H9 (cell line): ENCODE results near the gene DOCK9. TPM values are rescaled to one million over a fixed set of nuclear protein-coding genes. Genes with fewer than 3 reads are reported as not detected.

Source experiments
- DNase-seq: peaks from one replicate; pipeline ENCODE4 v3.0.0-alpha.2; 2017
- H2AFZ ChIP-seq: one replicate; pipeline ENCODE4 v1.6.1; 2013; ENCODE audit warnings: mild to moderate bottlenecking, low read length, control low read depth, moderate library complexity
- H2AK5ac ChIP-seq: 2 replicates; pipeline ENCODE4 v1.6.1; 2013; ENCODE audit warnings: low read length, control low read depth, mixed read lengths; ENCODE audit not compliant: insufficient read length
- H2BK120ac ChIP-seq: one replicate; pipeline ENCODE4 v1.6.1; 2013; ENCODE audit warnings: low read depth, mild to moderate bottlenecking, low read length, control low read depth, inconsistent platforms; ENCODE audit not compliant: poor library complexity, severe bottlenecking
- H2BK12ac ChIP-seq: 2 replicates; pipeline ENCODE4 v1.6.1; 2013; ENCODE audit warnings: low read length, control low read depth, mixed read lengths, low read depth; ENCODE audit not compliant: insufficient read length
- H2BK15ac ChIP-seq: 2 replicates; pipeline ENCODE4 v1.6.1; 2013; ENCODE audit warnings: low read depth, low read length, control low read depth
- H2BK20ac ChIP-seq: one replicate; pipeline ENCODE4 v1.6.1; 2013; ENCODE audit warnings: low read depth, mild to moderate bottlenecking, low read length, control low read depth, inconsistent platforms; ENCODE audit not compliant: poor library complexity, severe bottlenecking
- H2BK5ac ChIP-seq: 2 replicates; pipeline ENCODE4 v1.6.1; 2013; ENCODE audit warnings: low read length, control low read depth, mixed read lengths; ENCODE audit not compliant: insufficient read length
- H3K14ac ChIP-seq: 2 replicates; pipeline ENCODE4 v1.6.1; 2013; ENCODE audit warnings: low read length, control low read depth; ENCODE audit not compliant: insufficient read depth
- H3K18ac ChIP-seq: 2 replicates; pipeline ENCODE4 v1.6.1; 2013; ENCODE audit warnings: low read depth, mild to moderate bottlenecking, mixed read lengths, low read length, control low read depth; ENCODE audit not compliant: insufficient read length
- H3K23ac ChIP-seq: 2 replicates; pipeline ENCODE4 v1.6.1; 2013; ENCODE audit warnings: low read length, control low read depth, mixed read lengths, low read depth; ENCODE audit not compliant: insufficient read length
- H3K23me2 ChIP-seq: 2 replicates; pipeline ENCODE4 v1.6.1; 2013; ENCODE audit warnings: low read depth, mild to moderate bottlenecking, mixed read lengths, low read length, control low read depth; ENCODE audit not compliant: insufficient read length, poor library complexity, severe bottlenecking
- H3K27ac ChIP-seq: 2 replicates; pipeline ENCODE4 v1.5.1; 2013; ENCODE audit warnings: low read length, control low read depth, mixed read lengths, low read depth; ENCODE audit not compliant: insufficient read length
- H3K27me3 ChIP-seq: 2 replicates; pipeline ENCODE4 v1.6.1; 2013; ENCODE audit warnings: low read length, control low read depth, inconsistent platforms; ENCODE audit not compliant: insufficient read depth
- H3K4ac ChIP-seq: 2 replicates; pipeline ENCODE4 v1.6.1; 2013; ENCODE audit warnings: low read depth, mild to moderate bottlenecking, control low read depth, inconsistent platforms, low read length, moderate library complexity
- H3K4me1 ChIP-seq: 2 replicates; pipeline ENCODE4 v1.6.1; 2013; ENCODE audit warnings: low read length, control low read depth, inconsistent platforms; ENCODE audit not compliant: insufficient read depth
- H3K4me2 ChIP-seq: 2 replicates; pipeline ENCODE4 v1.6.1; 2013; ENCODE audit warnings: low read length, control low read depth, mixed read lengths; ENCODE audit not compliant: insufficient read length, insufficient read depth
- H3K56ac ChIP-seq: 2 replicates; pipeline ENCODE4 v1.6.1; 2013; ENCODE audit warnings: low read depth, mild to moderate bottlenecking, mixed read lengths, low read length, control low read depth; ENCODE audit not compliant: insufficient read length
- H3K79me1 ChIP-seq: 2 replicates; pipeline ENCODE4 v1.6.1; 2013; ENCODE audit warnings: low read depth, mild to moderate bottlenecking, moderate library complexity, low read length, control low read depth, inconsistent platforms; ENCODE audit not compliant: insufficient read depth, poor library complexity, severe bottlenecking
- H3K79me2 ChIP-seq: 2 replicates; pipeline ENCODE4 v1.6.1; 2013; ENCODE audit warnings: low read length, control low read depth, inconsistent platforms; ENCODE audit not compliant: insufficient read depth
- H3K9ac ChIP-seq: 2 replicates; pipeline ENCODE4 v1.6.1; 2013; ENCODE audit warnings: low read length, control low read depth, mixed read lengths; ENCODE audit not compliant: insufficient read length; ENCODE audit errors: extremely low read depth
- H3K9me3 ChIP-seq: one replicate; pipeline ENCODE4 v1.6.1; 2013; ENCODE audit warnings: low read depth, low read length, inconsistent platforms; ENCODE audit not compliant: control insufficient read depth
- H3T11ph ChIP-seq: one replicate; pipeline ENCODE4 v1.6.1; 2013; ENCODE audit warnings: mild to moderate bottlenecking, low read length, control low read depth, inconsistent platforms
- H4K20me1 ChIP-seq: one replicate; pipeline ENCODE4 v1.6.1; 2013; ENCODE audit not compliant: control insufficient read depth, insufficient read length, insufficient read depth
- H4K5ac ChIP-seq: 2 replicates; pipeline ENCODE4 v1.6.1; 2013; ENCODE audit warnings: low read depth, mild to moderate bottlenecking, mixed read lengths, low read length, control low read depth; ENCODE audit not compliant: insufficient read length
- H4K8ac ChIP-seq: replicated peaks from 2 replicates; pipeline ENCODE4 v1.6.1; 2013; ENCODE audit warnings: low read length, control low read depth, mixed read lengths, low read depth; ENCODE audit not compliant: insufficient read length
- H4K91ac ChIP-seq: 2 replicates; pipeline ENCODE4 v1.6.1; 2013; ENCODE audit warnings: low read depth, mild to moderate bottlenecking, moderate library complexity, mixed read lengths, low read length, control low read depth; ENCODE audit not compliant: insufficient read length
- H3K27ac Mint-ChIP-seq, 3 experiments: 2 replicates in 2 of 3; 3 replicates in 1 of 3; pipeline ENCODE4 v1.8.0; 2020 to 2021; ENCODE audit warnings: mixed read lengths in 3 of 3, mild to moderate bottlenecking in 1 of 3, moderate library complexity in 1 of 3
- H3K27me3 Mint-ChIP-seq: 2 replicates; pipeline ENCODE4 v1.8.0; 2021; ENCODE audit warnings: low read depth, mild to moderate bottlenecking, moderate library complexity, mixed read lengths
- H3K36me3 Mint-ChIP-seq, 3 experiments: 2 replicates in 2 of 3; 3 replicates in 1 of 3; pipeline ENCODE4 v1.8.0; 2020 to 2021; ENCODE audit warnings: low read depth in 3 of 3, mixed read lengths in 3 of 3; ENCODE audit not compliant: insufficient read depth in 1 of 3
- H3K4me1 Mint-ChIP-seq, 2 experiments: 2 replicates each; pipeline ENCODE4 v1.8.0; 2020; ENCODE audit warnings: mixed read lengths in 2 of 2
- H3K4me3 Mint-ChIP-seq, 2 experiments: 2 replicates in 1 of 2; 3 replicates in 1 of 2; pipeline ENCODE4 v1.8.0; 2020 to 2021; ENCODE audit warnings: mild to moderate bottlenecking in 2 of 2, mixed read lengths in 2 of 2, moderate library complexity in 1 of 2
- H3K9me3 Mint-ChIP-seq, 2 experiments: 2 replicates in 1 of 2; 3 replicates in 1 of 2; pipeline ENCODE4 v1.8.0; 2020; ENCODE audit warnings: mild to moderate bottlenecking in 2 of 2, mixed read lengths in 2 of 2, moderate library complexity in 1 of 2
- WGBS: extraction: QIAGEN DNeasy Blood & Tissue Kit; methylation state at CpG from one replicate; pipeline ENCODE4 v1.1.7; 2013; ENCODE audit warnings: missing lambda C conversion rate, low lambda C conversion rate, mixed read lengths; ENCODE audit not compliant: insufficient read length; ENCODE audit errors: extremely low coverage; 5-methylcytosine and 5-hydroxymethylcytosine counted together
- total RNA-seq: library from RNA; stranded (reverse); gene quantifications from 2 replicates; pipeline ENCODE4 v1.2.1, GENCODE V29; 2021
- TF ChIP-seq, protein P1 (sequence below): fragments of 200-600 bp; sonication (generic); conservative IDR thresholded peaks from 3 replicates; pipeline ENCODE4 v1.8.0; 2021; ENCODE audit warnings: antibody characterized with exemption, mild to moderate bottlenecking

The DOCK9 gene
- total RNA-seq, 1 experiment from 2014 or later: 23.0 TPM

DNA sequence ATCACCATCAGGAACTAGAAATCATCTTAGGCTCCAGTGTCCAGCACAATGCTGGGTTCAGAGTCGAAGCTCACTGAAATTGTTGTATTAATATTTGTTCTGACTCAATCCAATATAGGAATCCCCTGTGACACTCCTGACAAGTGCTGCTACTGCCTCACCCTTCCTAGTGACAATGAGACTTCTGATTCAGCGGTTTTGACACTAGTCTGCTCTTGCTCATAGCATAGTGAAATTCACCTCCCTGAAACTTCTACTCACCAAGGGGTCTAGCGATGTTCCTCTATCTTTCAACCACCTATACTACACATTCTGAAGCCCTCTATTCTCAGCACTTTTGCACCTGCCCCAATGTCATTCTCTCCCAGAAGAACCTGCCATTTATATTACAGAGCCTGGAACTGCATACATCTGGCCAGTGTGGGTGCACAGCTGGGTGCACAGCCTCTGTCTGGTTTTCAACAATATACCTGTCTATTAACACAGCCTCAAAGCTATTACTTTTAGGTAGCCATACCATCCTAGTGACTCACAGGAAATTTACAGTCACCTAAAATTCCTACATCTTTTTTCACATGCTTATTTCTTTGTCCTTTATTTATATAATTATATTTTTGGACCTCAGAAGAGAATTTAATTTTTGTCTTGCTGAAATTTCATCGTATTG, 88.3 kb downstream of the DOCK9 start:
- no peaks in the 10 kb centered on the region for H3K9me3 ChIP-seq
- no peak overlapping the region for H2BK120ac ChIP-seq
- H3K36me3 Mint-ChIP-seq: no peaks in the 10 kb centered on the region; a peak in 1 of 7 replicates
- H3K4me1 Mint-ChIP-seq: peaks cover 44% of the 10 kb centered on the region in 2 experiments
- DNase-seq: no peak
- TF ChIP-seq, protein P1, sequence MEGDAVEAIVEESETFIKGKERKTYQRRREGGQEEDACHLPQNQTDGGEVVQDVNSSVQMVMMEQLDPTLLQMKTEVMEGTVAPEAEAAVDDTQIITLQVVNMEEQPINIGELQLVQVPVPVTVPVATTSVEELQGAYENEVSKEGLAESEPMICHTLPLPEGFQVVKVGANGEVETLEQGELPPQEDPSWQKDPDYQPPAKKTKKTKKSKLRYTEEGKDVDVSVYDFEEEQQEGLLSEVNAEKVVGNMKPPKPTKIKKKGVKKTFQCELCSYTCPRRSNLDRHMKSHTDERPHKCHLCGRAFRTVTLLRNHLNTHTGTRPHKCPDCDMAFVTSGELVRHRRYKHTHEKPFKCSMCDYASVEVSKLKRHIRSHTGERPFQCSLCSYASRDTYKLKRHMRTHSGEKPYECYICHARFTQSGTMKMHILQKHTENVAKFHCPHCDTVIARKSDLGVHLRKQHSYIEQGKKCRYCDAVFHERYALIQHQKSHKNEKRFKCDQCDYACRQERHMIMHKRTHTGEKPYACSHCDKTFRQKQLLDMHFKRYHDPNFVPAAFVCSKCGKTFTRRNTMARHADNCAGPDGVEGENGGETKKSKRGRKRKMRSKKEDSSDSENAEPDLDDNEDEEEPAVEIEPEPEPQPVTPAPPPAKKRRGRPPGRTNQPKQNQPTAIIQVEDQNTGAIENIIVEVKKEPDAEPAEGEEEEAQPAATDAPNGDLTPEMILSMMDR: no peak
- H2BK12ac ChIP-seq: no peak overlapping the region
- no peak overlapping the region for H2BK5ac ChIP-seq
- no peak overlapping the region for H2AFZ ChIP-seq
- no peak overlapping the region for H3K4me3 Mint-ChIP-seq
- no peaks in the 10 kb centered on the region for H3K27me3 Mint-ChIP-seq
- H3K23ac ChIP-seq: no peak overlapping the region
- no peak overlapping the region for H2BK15ac ChIP-seq
- H3K4ac ChIP-seq: no peak overlapping the region
- no peak overlapping the region for H3K9ac ChIP-seq
- H3K14ac ChIP-seq: no peak overlapping the region
- no peaks in the 10 kb centered on the region for H3K27me3 ChIP-seq
- no peak overlapping the region for H4K91ac ChIP-seq
- no peak overlapping the region for H3K27ac ChIP-seq
- no peaks in the 10 kb centered on the region for H4K20me1 ChIP-seq
- no peak overlapping the region for H4K5ac ChIP-seq
- no peak overlapping the region for H3K27ac Mint-ChIP-seq
- no CpG with 5 or more reads among the region's 4 CpGs for WGBS
- H3K9me3 Mint-ChIP-seq: no peaks in the 10 kb centered on the region; a peak in 1 of 5 replicates
- no peak overlapping the region for H3K18ac ChIP-seq
- H2AK5ac ChIP-seq: no peak overlapping the region
- H3K79me2 ChIP-seq: no peaks in the 10 kb centered on the region
- H3K23me2 ChIP-seq: no peaks in the 10 kb centered on the region
- no peak overlapping the region for H4K8ac ChIP-seq
- H3T11ph ChIP-seq: no peak overlapping the region
- no peaks in the 10 kb centered on the region for H3K79me1 ChIP-seq
- H2BK20ac ChIP-seq: no peak overlapping the region
- H3K4me1 ChIP-seq: peaks cover 28% of the 10 kb centered on the region; the same call in 1 of the 2 replicates
- no peak overlapping the region for H3K56ac ChIP-seq
- H3K4me2 ChIP-seq: no peak overlapping the region
